ENCODE results near the gene SLIT1.

DNA sequence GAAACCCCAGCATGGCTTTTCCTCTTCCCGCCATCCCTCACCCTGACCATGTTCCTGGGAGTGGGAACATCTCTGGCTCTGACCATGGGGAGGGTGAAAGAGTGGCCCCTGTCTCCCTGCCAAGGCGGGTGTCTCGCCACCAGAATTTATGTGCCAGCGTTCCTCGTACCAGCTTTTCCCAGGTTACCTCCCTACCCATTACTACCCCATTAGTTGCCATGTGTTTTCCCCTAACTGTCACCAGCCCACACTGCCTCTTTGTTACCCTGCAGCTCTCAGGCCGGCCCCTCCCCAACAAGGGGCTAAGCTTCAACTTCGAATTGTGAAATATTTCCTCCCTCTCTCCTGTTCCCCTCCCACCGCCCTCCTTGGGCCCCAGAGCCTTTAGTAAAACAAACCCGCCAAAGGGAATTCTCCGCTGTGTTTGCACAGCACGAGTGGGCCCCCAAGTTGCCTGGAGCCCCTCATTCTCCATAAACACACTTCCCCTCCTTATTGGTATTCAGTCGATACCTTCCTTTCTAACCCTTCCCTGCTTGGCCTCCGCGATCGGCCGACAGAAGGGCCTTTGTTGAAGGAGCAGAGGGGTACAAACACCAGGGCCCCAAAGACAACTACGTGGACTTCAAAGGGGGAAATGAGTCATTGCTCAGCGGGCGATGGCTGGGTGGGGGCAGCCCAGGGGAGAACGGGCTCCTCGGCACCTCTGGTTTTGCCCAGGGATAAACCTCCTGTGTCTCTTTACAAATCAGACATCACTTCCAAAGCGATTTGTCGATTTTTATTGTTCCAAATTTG, 45.5 kb downstream of the SLIT1 start:
- no peak for TF ChIP-seq POLR2AphosphoS5 (IDR thresholded peaks at IDR 0.05; ENCODE audit: borderline replicate concordance, low read depth, low read length)
- no peak for TF ChIP-seq EZH2 (IDR thresholded peaks at IDR 0.05)
- TF ChIP-seq FOXP2 (optimal IDR thresholded peaks at IDR 0.05; ENCODE audit: control extremely low read depth, extremely low read length, insufficient read depth), result no peak

Measured in SK-N-MC (cell line).